ENCODE results near the gene FGF13. TPM values are rescaled to one million over a fixed set of nuclear protein-coding genes. Genes with fewer than 3 reads are reported as not detected.

FGF13 gene
- total RNA-seq, result 136 TPM

GRCh38 chrX:138711399-138712347 is at the start of gene FGF13:
TSS of gene FGF13 (minus strand) at chrX:138711717. CDS start at chrX:138711003, 714 bp downstream.
- peak; percentile 23 for DNase-seq

GRCh38 chrX:138759217-138759943 is 47.9 kb upstream of the FGF13 start:
- no peak for DNase-seq

GRCh38 chrX:138756234-138756633 is 44.7 kb upstream of the FGF13 start:
- no peak for DNase-seq

- no peak for DNase-seq
Observed at GRCh38 chrX:138754861-138755260, 43.3 kb upstream of the FGF13 start.

- no peak for DNase-seq
Observed at GRCh38 chrX:138748480-138748879, 37.0 kb upstream of the FGF13 start.

- DNase-seq, result no peak
Observed at GRCh38 chrX:138745196-138745595, 33.7 kb upstream of the FGF13 start.

GRCh38 chrX:138742217-138742616 is 30.7 kb upstream of the FGF13 start:
- no peak for DNase-seq

- no peak for DNase-seq
Observed at GRCh38 chrX:138740341-138740740, 28.8 kb upstream of the FGF13 start.

GRCh38 chrX:138723301-138723700 is 11.8 kb upstream of the FGF13 start:
- DNase-seq, result no peak

- no peak for DNase-seq
Observed at GRCh38 chrX:138719396-138719795, 7.9 kb upstream of the FGF13 start.

- no peak for DNase-seq
Observed at GRCh38 chrX:138718941-138719340, 7.4 kb upstream of the FGF13 start.

- DNase-seq, result no peak
Observed at GRCh38 chrX:138710866-138711341, 613 bp downstream of the FGF13 start.

- no peak for DNase-seq
Observed at GRCh38 chrX:138709886-138710791, 1.4 kb downstream of the FGF13 start.

- no peak for DNase-seq
Observed at GRCh38 chrX:138708268-138708667, 3.2 kb downstream of the FGF13 start.

- no peak for DNase-seq
Observed at GRCh38 chrX:138704596-138704995, 6.9 kb downstream of the FGF13 start.

- no peak for DNase-seq
Observed at GRCh38 chrX:138704101-138704500, 7.4 kb downstream of the FGF13 start.

GRCh38 chrX:138692591-138692990 is 18.9 kb downstream of the FGF13 start:
- DNase-seq, result no peak

GRCh38 chrX:138691186-138691585 is 20.3 kb downstream of the FGF13 start:
- DNase-seq, result no peak

GRCh38 chrX:138690591-138690990 is 20.9 kb downstream of the FGF13 start:
- DNase-seq, result no peak

- no peak for DNase-seq
Observed at GRCh38 chrX:138683600-138683999, 27.9 kb downstream of the FGF13 start.

GRCh38 chrX:138669693-138670092 is 41.8 kb downstream of the FGF13 start:
- DNase-seq, result no peak

- DNase-seq, result no peak
Observed at GRCh38 chrX:138664466-138664865, 47.1 kb downstream of the FGF13 start.
